Fibroblast of pulmonary artery (primary cell): ENCODE data around the gene WNT1.

Experiments
- DNase-seq: peaks from one replicate; pipeline ENCODE4 v3.0.0-alpha.2; 2010; ENCODE audit warnings: low read depth
- H3K4me3 ChIP-seq: replicated peaks from 2 replicates; pipeline ENCODE4 v1.5.1; 2011; ENCODE audit warnings: low read depth, mild to moderate bottlenecking, control low read depth, low read length, moderate library complexity
- CTCF ChIP-seq: IDR thresholded peaks from 2 replicates; pipeline ENCODE4 v1.5.1; 2011; ENCODE audit warnings: mild to moderate bottlenecking, control low read depth, low read length, inconsistent platforms; ENCODE audit errors: missing control alignments

The WNT1 gene

GRCh38 chr12:48952691-48953090, 25.4 kb upstream of the WNT1 start:
- DNase-seq = no peak
- H3K4me3 ChIP-seq = no peak overlapping the region
- no peak for TF ChIP-seq CTCF

GRCh38 chr12:48954061-48954460, 24.1 kb upstream of the WNT1 start:
- H3K4me3 ChIP-seq = no peak overlapping the region
- DNase-seq = no peak
- no peak for TF ChIP-seq CTCF

- no peak for DNase-seq
These were observed 23.2 kb upstream of the WNT1 start for GRCh38 chr12:48954841-48955501.

GRCh38 chr12:48956279-48957140, 21.6 kb upstream of the WNT1 start:
- no peak for TF ChIP-seq CTCF
- peak overlapping the region; percentile 97 for H3K4me3 ChIP-seq
- DNase-seq = peak; percentile 98

More at GRCh38 chr12:48954841-48955501, 23.2 kb upstream of the WNT1 start:
- no peak for TF ChIP-seq CTCF
- H3K4me3 ChIP-seq = no peak overlapping the region

- H3K4me3 ChIP-seq = peak within 1 kb of the TSS; percentile 97
- TF ChIP-seq CTCF = no peak
- DNase-seq = peak; percentile 91
These were observed 20.7 kb upstream of the WNT1 start, which contains the start of gene ARF3 for GRCh38 chr12:48957141-48958048. Gene ARF3, minus strand, starts transcription at chr12:48957487. Its CDS starts 16,392 bp downstream, at chr12:48941095.

GRCh38 chr12:48958049-48958388, 20.1 kb upstream of the WNT1 start:
- no peak for DNase-seq
- peak overlapping the region; percentile 97 for H3K4me3 ChIP-seq
- TF ChIP-seq CTCF = no peak
